ENCODE results near the gene LRP8.

The LRP8 gene

DNA sequence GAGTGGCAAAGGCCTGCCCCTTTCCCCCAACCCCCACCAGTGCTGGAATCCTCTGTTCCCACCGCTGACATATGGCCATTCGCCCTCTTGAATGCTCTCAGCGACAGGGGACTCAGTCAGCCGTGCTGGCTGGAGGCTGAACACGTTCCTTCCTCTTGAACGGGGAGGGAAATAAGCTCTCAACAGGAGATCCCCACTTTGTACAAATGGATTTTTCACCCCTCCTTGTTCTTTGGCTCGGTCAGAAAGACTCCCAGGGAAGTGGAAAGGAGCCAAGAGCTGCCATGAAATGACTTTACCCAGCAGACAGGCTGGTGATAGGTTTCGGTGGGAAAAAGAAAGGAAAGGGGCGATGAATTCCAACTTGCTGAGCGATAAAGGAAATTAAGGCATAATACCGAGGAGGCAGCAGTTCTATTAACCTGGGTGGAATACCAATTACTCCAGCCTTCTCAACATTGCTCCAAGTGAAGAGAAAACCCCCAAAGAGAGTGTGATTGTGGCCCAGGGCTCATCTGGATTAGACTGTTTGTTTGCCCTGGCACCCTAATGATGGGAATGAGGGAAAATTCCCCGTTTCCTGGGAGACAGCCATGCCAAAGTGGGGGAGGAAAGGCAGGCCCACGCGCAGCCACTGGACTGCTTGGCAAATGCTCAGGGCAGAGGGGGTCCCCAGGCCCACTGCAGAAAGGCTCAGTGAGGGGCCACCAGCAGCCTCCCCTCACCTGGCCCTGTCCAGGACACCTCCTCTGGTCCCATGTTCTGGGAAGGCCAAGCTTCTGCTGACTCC is 23.9 kb downstream of the LRP8 start:
- TF ChIP-seq, protein P1, sequence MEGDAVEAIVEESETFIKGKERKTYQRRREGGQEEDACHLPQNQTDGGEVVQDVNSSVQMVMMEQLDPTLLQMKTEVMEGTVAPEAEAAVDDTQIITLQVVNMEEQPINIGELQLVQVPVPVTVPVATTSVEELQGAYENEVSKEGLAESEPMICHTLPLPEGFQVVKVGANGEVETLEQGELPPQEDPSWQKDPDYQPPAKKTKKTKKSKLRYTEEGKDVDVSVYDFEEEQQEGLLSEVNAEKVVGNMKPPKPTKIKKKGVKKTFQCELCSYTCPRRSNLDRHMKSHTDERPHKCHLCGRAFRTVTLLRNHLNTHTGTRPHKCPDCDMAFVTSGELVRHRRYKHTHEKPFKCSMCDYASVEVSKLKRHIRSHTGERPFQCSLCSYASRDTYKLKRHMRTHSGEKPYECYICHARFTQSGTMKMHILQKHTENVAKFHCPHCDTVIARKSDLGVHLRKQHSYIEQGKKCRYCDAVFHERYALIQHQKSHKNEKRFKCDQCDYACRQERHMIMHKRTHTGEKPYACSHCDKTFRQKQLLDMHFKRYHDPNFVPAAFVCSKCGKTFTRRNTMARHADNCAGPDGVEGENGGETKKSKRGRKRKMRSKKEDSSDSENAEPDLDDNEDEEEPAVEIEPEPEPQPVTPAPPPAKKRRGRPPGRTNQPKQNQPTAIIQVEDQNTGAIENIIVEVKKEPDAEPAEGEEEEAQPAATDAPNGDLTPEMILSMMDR (IDR thresholded peaks at IDR 0.05; ENCODE audit: insufficient read depth, low read length, poor library complexity, severe bottlenecking), result no peak
- no peaks in the 10 kb centered on the region for H3K27me3 ChIP-seq (replicated peaks; ENCODE audit: control insufficient read depth, insufficient read depth, low read length)
- peaks cover 7% of the 10 kb centered on the region for H3K36me3 ChIP-seq (ENCODE audit: control insufficient read depth, insufficient read depth, low read length)
- no peak overlapping the region for H3K4me3 ChIP-seq (replicated peaks; ENCODE audit: low read depth, low read length)
- DNase-seq (ENCODE audit: extremely low read depth, insufficient read length), result no peak

DNA sequence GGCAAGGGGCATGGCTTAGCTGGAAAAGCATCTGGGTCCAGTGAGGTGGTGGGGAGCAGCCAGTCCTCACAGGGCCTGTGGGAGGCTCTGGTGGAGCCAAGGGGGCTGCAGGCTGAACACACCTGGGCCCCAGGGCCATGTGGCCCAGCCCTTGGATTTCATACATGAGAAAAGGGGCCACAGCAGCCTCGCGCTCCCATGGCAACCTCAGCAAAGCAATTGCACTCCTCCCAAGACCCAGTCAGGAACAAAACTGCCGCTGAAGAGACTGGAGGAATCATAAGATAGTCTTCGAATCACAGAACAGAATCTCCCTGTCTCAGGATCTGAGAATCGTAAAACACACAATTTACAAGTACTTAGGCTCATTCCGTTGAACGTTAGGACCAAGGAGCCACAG is 24.6 kb downstream of the LRP8 start:
- H3K36me3 ChIP-seq (ENCODE audit: control insufficient read depth, insufficient read depth, low read length), result peaks cover 7% of the 10 kb centered on the region
- H3K27me3 ChIP-seq (replicated peaks; ENCODE audit: control insufficient read depth, insufficient read depth, low read length), result no peaks in the 10 kb centered on the region
- TF ChIP-seq, protein P1 (IDR thresholded peaks at IDR 0.05; ENCODE audit: insufficient read depth, low read length, poor library complexity, severe bottlenecking), result no peak
- DNase-seq (ENCODE audit: extremely low read depth, insufficient read length), result no peak
- no peak overlapping the region for H3K4me3 ChIP-seq (replicated peaks; ENCODE audit: low read depth, low read length)

DNA sequence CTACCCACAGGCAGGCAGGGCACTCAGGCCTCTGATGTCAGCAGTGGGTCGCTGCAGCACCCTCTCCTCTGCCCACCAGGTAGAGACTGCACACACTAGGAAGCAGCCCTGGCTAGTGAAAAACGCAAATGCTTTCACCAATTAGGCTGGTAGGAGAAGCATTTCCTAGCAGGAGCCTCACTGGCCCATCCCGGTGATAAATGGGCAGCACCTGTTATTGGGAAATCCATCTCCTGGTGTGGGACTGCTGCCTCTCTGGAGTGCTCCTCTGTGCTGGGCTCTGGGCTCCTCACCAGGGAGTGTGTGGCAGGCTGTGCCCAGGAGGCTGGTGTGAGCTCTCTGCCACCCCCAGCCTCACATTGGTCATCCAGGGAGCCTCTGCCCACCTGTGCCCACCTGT is 28.6 kb downstream of the LRP8 start:
- no peak for DNase-seq (ENCODE audit: extremely low read depth, insufficient read length)
- H3K36me3 ChIP-seq (ENCODE audit: control insufficient read depth, insufficient read depth, low read length), result no peaks in the 10 kb centered on the region; the same call in 1 of the 2 replicates
- H3K4me3 ChIP-seq (replicated peaks; ENCODE audit: low read depth, low read length), result no peak overlapping the region
- H3K27me3 ChIP-seq (replicated peaks; ENCODE audit: control insufficient read depth, insufficient read depth, low read length), result no peaks in the 10 kb centered on the region
- TF ChIP-seq, protein P1 (IDR thresholded peaks at IDR 0.05; ENCODE audit: insufficient read depth, low read length, poor library complexity, severe bottlenecking), result no peak

DNA sequence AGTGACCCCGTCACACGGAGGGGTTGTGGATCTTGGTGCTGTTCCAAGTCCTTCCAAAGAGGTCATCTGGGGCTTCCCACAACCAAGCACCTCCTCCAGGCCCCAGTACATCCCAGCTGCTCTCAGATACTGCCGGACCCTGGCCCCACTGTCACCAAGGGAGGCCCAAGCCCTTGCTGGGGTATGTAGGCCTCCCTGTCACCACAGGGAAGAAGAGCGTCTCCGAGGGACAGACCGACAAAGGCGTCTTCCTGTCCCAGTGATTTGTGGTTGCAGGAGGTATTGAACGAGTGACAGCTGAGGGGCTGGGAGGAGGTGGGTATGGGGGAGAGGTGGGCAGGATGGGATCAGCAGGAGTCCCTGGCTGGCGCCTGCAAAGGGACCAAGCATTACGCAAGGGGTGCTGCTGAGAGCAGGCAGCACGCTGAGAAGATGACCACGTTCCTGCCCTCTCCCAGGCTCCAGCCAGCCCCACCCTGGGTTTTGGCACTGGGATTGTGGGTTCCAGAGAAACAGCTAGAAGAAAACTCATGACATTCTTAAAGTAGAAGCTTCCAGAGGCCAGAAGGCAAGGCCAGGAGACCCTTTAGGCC is 29.7 kb downstream of the LRP8 start:
- TF ChIP-seq, protein P1 (IDR thresholded peaks at IDR 0.05; ENCODE audit: insufficient read depth, low read length, poor library complexity, severe bottlenecking), result no peak
- no peak for DNase-seq (ENCODE audit: extremely low read depth, insufficient read length)
- Histone ChIP-seq H3K36me3 (ENCODE audit: control insufficient read depth, insufficient read depth, low read length) (no peaks in the 10 kb centered on the region; the same call in none of the 2 replicates), H3K27me3 (replicated peaks; ENCODE audit: control insufficient read depth, insufficient read depth, low read length) (no peaks in the 10 kb centered on the region), H3K4me3 (replicated peaks; ENCODE audit: low read depth, low read length) (no peak overlapping the region)

DNA sequence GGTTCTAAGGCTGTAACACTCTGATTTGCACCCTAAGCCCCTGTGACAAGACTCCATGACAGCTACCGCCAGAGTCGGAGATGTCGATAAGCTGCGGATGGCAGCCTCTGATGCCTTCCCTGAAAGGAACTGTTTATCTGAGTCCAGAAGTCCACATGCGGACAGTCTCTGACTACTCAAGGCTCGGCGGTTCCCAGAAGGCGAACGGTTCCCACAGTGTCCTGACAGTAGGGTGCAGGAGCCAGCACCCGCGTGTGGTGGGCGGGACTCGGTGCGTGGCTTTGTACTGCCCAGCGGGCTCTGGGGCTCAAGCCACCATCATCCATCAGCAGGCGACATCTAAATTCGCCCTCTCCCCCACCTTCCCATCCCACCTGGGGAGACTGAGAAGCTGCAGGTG is 30.7 kb downstream of the LRP8 start:
- no peak overlapping the region for H3K4me3 ChIP-seq (replicated peaks; ENCODE audit: low read depth, low read length)
- TF ChIP-seq, protein P1 (IDR thresholded peaks at IDR 0.05; ENCODE audit: insufficient read depth, low read length, poor library complexity, severe bottlenecking), result no peak
- H3K36me3 ChIP-seq (ENCODE audit: control insufficient read depth, insufficient read depth, low read length), result no peaks in the 10 kb centered on the region; the same call in none of the 2 replicates
- H3K27me3 ChIP-seq (replicated peaks; ENCODE audit: control insufficient read depth, insufficient read depth, low read length), result no peaks in the 10 kb centered on the region
- no peak for DNase-seq (ENCODE audit: extremely low read depth, insufficient read length)
